RWPE1 (cell line): ENCODE measurements around the gene ZNF496.

Experiments
- CTCF ChIA-PET: fragments of 350-600 bp; sonication (Branson Sonifier 250); formaldehyde crosslinking; extraction: SDS; loops from one replicate; lab custom pipeline; 2021; lab: Yijun Ruan, JAX
- POLR2A ChIA-PET: fragments of 400-600 bp; formaldehyde crosslinking; extraction: SDS; loops from one replicate; lab custom pipeline; 2020; ENCODE audit warnings: antibody characterized with exemption; ENCODE audit not compliant: low non-redundant PET; lab: Yijun Ruan, JAX
- DNase-seq: peaks from one replicate; pipeline ENCODE4 v3.0.0; 2012; ENCODE audit warnings: low spot score
- H3K27ac ChIP-seq: fragments of 450-650 bp; 2 replicates; pipeline ENCODE4 v1.5.1; 2017
- CTCF ChIP-seq: fragments of 450-650 bp; conservative IDR thresholded peaks from 2 replicates; pipeline ENCODE4 v1.5.1; 2017; ENCODE audit warnings: low read depth, mild to moderate bottlenecking

The ZNF496 gene

GRCh38 chr1:247331172-247331524 is 519 bp downstream of the ZNF496 start:
- peak overlapping the region; percentile 87 for H3K27ac ChIP-seq
- no peak for TF ChIP-seq CTCF
- CTCF ChIA-PET = no interaction called here
- peak; percentile 88 for DNase-seq
- POLR2A ChIA-PET = no interaction called here

GRCh38 chr1:247330548-247331171 is 1.0 kb downstream of the ZNF496 start:
- ChIA-PET POLR2A (no interaction called here), CTCF (no interaction called here)
- DNase-seq = no peak
- TF ChIP-seq CTCF = no peak
- peak overlapping the region; percentile 87 for H3K27ac ChIP-seq

GRCh38 chr1:247329097-247329617 is 2.5 kb downstream of the ZNF496 start:
- ChIA-PET CTCF (no interaction called here), POLR2A (no interaction called here)
- DNase-seq = no peak
- no peak overlapping the region for H3K27ac ChIP-seq
- TF ChIP-seq CTCF = no peak

GRCh38 chr1:247328311-247328710 is 3.4 kb downstream of the ZNF496 start:
- ChIA-PET POLR2A (no interaction called here), CTCF (interaction anchor here (1.4 kb wide), 1 partner anchor 44 kb away, joined by 3 read pairs; no protein-coding TSS in a partner anchor)
- no peak overlapping the region for H3K27ac ChIP-seq
- no peak for TF ChIP-seq CTCF
- no peak for DNase-seq

- ChIA-PET POLR2A (interaction anchor here (0.7 kb wide), 1 partner anchor 26 kb away, joined by 3 read pairs; no protein-coding TSS in a partner anchor), CTCF (no interaction called here)
- DNase-seq = no peak
- no peak overlapping the region for H3K27ac ChIP-seq
- no peak for TF ChIP-seq CTCF
These were observed 5.1 kb downstream of the ZNF496 start for GRCh38 chr1:247326411-247327130.

- no peak for TF ChIP-seq CTCF
- DNase-seq = no peak
- H3K27ac ChIP-seq = no peak overlapping the region
- CTCF ChIA-PET = interaction anchor here (0.6 to 1.0 kb wide), 2 partner anchors 8 to 51 kb away, joined by 3 to 5 read pairs; no protein-coding TSS in a partner anchor
- POLR2A ChIA-PET = interaction anchor here (0.7 kb wide), 1 partner anchor 27 kb away, joined by 3 read pairs; no protein-coding TSS in a partner anchor
These were observed 6.7 kb downstream of the ZNF496 start for GRCh38 chr1:247324923-247325322.
